GM19023 (cell line): Measurements from ENCODE around the gene POLRMT.

Experiments
- ATAC-seq: cut with Tn5 transposase; IDR thresholded peaks from one replicate; pipeline ENCODE4 v1.9.1; 2021; ENCODE audit warnings: mild to moderate bottlenecking, moderate library complexity; ENCODE audit not compliant: unreplicated experiment

POLRMT gene

DNA sequence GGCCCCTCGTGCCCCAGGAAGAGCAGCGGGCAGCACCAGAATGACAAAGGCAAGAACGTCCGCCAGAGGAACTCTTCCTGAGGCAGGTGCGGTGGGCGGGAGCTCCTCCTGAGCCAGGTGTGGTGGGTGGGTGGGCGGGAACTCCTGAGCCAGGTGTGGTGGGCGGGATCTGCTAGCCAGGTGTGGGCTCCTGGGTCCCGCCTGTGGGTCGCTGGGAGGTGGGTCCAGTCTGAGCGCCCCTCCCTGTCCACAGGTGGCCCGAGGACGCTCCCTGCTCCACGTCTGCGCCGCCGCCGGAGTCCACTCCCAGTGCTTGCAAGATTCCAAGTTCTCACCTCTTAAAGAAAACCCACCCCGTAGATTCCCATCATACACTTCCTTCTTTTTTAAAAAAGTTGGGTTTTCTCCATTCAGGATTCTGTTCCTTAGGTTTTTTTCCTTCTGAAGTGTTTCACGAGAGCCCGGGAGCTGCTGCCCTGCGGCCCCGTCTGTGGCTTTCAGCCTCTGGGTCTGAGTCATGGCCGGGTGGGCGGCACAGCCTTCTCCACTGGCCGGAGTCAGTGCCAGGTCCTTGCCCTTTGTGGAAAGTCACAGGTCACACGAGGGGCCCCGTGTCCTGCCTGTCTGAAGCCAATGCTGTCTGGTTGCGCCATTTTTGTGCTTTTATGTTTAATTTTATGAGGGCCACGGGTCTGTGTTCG, 50.7 kb downstream of the POLRMT start:
- ATAC-seq = no peak

DNA sequence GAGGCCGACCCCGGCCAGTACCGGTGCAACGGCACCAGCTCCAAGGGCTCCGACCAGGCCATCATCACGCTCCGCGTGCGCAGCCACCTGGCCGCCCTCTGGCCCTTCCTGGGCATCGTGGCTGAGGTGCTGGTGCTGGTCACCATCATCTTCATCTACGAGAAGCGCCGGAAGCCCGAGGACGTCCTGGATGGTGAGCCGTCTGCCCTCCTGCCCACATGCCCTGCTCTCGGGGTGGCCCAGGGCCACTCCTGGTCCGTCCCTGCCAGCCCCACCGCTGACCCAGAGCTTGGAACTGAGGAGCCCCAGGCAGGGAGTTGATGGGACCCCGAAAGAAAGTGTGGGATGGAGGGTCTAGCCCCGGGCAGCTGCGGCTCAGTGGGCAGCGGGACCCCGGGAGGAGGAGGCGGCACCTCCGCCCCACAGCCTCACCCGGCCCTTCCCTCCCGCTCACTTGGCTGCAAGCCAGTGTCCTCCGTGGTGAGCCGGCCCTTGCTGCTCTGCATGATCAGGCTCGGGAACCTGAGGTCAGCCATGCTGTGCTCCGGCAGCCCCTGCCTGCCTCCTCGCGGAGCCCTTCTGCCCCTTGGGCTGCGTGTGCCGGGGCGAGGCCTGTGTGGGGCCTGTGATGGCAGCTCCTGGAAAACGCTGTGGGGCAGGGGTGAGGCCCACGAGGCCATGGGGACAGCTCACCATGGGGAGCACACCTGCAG, 51.8 kb downstream of the POLRMT start:
- ATAC-seq = no peak

DNA sequence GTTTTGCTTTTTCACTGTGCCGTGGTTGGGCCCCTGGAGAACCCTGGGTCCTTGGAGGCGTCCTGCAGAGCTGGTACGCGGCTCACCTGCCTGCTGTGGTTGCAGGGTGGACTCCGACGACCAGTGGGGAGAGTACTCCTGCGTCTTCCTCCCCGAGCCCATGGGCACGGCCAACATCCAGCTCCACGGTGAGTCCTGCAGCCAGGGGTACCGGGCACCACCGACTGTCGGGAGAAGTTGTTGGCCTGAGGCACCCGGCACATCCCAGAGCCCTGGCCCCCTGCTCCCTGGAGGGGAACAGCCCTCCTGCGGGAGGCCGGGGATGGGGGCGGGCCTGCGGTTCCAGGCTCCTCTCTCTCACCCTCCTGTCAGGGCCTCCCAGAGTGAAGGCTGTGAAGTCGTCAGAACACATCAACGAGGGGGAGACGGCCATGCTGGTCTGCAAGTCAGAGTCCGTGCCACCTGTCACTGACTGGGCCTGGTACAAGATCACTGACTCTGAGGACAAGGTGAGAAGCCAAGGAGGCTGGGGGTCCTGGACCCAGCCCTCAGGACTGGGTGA, 53.0 kb downstream of the POLRMT start:
- ATAC-seq = no peak

DNA sequence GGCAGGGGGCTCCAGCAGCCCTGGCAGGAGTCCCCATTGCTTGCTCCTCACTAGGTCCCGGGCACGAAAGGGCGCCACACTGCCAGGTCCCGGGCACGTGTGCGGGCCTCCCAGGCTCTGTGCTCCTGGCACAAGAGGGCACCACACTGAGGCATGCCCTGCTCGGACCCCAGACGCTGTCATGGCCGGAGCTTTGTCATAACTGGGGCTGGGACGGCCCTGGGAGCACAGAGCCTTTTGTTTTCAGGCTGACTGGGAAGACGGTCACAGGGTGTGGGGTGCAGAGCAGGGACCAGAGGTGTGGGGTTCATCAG, 53.5 kb downstream of the POLRMT start:
- ATAC-seq = no peak

DNA sequence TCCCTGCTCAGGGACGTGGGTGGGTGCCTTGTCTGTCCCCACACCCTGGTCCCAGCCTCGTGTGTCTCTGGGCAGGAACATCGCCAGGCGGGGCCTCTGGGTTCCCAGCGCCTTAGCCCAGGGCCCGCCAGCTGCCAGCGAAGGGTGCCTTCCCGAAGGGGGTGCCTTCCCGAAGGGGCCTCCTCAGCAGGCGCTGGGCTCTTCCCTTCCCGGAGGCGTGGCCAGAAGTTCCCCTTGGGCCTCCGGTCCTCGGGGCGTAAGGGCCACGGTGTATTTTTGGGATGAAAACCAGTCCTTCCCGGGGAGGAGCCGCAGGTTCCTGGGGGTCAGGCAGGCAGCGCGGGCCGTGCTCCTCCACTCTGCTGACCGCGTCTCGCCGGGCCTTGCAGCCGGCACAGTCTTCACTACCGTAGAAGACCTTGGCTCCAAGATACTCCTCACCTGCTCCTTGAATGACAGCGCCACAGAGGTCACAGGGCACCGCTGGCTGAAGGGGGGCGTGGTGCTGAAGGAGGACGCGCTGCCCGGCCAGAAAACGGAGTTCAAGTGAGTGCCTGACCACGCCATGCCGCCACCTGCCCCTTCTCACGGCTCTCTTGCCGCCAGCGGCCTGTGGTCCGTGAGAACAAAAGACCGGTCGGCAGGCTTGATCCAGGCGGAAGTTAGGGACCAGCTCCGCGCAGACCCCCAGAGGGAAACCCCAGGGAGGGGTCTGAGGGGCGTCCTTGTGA, 54.1 kb downstream of the POLRMT start:
- ATAC-seq = no peak

DNA sequence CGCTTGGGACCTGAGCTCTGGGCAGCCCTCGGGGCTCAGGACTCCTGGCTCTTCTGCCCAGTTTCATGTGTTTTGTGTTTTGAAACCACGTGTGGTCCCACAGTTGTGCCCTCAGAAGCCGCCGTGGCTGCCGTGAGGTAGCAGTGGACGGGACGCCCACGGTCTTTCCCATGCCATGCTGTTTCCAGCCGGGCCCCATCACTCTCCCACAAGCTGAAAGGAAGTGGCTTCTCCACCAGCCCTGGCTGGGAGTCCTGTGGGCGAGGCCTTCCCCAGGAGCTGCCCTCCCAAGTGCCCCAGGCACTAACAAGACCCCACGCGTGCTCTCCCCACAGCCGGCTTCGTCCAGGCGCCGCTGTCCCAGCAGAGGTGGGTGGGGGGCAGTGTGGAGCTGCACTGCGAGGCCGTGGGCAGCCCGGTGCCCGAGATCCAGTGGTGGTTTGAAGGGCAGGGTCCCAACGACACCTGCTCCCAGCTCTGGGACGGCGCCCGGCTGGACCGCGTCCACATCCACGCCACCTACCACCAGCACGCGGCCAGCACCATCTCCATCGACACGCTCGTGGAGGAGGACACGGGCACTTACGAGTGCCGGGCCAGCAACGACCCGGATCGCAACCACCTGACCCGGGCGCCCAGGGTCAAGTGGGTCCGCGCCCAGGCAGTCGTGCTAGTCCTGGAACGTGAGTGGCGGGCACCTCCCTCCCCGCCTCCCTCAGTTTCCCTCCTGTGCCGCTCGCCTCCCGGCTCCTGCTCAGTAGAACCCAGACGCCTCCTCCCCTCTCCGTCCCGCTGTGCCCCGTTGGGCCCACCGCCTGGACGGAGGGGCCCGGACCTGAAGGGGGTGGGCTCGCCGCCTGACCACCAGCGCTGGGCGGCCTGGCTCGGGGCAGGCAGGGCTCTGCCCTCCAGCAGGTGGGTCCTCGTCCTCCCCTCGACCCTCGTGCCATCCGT, 55.6 kb downstream of the POLRMT start:
- ATAC-seq = no peak

DNA sequence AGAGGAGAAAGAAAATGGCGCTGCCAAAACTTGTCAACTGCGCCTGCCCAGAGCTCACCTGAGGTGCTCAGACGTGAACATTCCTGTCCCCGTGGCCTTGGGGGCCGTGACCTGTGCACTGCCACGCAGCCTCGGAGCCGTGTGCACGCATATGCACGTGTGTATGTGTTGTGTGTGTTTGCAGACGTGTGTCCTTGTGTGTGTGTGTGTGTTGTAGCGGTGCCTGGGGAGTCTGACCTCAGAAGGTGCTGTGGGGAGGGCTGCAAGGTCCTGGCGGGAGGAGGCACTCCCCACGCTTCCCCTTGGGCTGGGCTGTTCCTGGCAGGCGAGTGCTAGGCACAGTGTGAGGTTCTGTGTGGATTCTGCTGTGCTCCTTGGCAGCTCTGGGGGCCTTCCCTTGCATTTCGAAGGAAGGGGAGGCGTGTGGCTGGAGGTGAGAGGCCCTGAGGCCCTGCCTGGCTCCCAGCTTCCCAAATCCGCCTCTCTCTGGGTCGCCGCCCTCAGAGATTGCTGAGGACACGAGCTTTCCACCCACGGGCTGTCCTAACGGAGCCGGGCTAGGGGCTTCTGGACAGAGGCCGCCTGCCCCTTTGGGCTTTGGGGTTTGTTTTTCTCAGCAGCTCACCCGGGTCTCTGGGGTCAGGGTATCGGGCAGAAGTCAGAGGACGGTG, 56.4 kb downstream of the POLRMT start:
- no peak for ATAC-seq

DNA sequence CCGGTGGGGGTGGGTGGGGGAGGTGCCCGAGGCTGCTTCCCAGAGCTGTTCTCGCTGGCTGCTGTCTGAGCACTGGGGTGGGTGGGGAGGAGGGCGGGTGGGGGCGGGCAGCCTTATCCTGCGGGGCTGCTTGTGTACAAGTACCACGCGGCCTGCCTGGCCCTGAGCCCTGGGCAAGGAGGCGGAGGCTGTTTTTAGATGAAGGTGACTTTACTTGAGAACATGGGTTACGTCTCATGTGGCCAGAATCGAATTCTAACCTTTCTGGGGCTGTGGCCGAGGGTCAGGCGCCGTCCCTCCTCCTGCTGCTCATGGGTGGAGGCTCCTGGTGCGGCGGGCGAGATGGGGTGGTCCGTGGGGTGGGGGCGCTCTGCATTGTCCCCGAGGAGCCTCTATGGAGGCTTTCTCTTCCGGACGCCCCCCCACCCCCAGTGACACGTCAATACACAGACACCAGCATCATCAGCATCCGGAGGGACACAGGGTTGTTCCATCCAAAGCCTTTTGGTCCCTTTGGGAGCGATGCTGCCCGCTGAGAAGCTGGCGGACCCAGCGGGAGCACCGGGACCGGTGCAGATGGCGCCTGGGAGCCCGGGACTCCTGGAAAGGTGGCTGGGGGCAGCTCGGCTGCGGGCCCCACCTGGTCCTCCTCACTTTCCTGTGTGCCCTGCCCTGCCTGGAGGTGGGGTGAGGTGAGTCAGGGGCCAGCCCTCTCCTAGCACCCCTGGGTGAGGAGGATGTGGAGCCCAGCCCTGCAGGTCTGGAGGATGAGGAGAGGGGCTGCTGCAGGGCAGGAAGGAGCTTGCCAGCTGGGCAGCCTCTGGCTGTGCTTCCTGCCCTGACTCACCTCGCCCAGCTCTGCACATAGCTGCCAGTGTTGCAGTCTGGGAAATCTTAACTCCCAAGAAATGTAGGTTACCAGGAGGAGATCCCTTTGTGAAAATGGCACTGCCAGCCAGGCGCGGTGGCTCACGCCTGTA, 57.5 kb downstream of the POLRMT start:
- ATAC-seq = no peak

DNA sequence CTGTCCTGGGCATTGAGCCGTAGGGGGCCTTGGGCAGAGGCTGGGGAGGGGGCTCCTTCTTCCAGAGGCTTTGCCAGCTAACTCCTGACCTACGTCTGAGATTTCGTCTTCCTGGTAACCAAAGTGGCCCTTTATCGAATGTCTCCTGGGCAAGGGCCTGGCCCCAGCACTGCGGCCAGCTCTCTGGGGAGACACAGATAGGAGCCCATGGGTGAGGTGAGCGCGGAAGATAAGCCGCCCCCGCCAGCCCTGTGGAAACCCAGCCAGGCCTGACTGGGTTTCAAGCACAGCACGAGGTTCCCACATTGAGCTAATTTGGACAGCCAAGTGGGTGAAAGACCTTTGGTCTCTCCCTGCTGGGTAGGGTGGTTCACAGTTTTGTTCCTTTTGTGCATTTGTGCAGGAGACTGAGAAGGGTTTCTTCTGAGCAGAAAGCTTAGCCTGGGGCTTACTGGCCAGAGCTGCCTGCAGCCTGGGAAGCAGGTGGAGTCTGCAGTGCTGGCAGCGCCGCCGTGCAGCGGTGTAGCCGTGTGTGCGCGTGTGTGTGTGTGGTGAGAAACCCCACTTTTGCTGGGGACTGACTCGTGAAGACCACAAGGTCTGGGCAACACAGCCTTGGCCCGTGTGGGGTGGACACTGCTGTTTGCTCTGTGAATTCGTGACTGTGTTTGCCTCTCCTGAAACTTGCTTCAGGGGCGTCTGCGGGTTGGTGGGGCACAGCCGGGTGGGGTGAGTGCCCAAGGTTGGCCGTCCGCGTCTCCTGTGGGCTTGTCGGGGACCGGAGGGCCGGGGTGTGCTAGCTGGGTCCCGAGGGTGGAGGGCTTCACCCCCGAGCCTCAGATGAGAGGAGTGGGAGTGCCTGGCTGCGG, 58.4 kb downstream of the POLRMT start:
- ATAC-seq = no peak

DNA sequence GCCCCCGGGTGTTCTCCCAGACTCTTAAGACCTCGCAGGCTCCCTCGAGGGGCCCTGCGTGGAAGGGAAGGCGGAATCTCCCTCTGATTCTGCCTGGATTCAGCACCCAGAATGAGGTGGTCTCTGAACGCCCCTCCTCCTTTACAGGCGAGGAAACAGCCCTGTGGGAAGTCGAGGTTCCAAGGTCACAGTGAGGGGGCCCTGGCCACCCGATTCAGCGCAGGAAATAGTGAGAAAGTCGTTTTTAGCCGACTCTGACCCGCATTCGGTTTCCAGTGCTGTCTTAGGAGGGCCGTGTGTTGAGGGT, 59.9 kb downstream of the POLRMT start:
- ATAC-seq = no peak

DNA sequence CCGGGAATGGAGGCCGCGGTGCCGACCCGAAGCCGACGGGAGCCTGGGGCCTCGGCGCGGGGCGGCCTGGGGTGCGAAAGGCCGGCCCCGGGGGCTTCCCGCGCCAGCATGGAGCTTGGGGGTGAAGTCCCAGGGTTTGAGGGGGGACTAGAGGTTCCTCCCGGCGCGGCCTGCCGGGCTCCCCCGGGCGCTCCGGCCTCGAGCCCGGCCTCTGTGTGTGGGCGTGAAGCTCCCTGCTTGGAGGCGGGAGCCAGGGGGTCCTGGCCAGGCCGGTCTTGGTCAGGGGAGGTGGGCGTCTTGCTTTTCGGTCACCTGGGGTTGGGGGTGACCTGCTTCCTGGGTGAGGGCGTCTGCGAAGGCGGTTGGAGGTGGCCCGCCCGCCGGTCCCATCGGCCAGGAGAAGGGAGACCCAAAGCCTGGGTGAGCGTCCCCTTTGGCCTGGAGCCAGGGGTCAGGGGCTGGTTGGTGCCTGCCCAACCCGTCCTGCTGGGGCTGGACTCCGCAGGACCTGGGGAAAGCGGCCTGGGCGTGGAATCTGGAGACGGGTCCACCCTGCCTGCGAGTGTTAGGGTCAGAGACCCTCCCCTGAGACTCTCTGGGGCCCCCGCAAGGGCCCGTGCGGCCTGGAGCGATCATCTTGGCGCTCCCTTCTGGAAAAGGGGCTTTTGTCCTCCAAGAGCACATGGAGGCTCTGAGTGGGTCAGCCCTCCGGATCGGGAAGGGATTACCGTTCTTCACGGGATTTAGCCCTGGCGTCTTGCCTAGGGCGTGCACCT, 60.4 kb downstream of the POLRMT start:
- ATAC-seq = no peak

DNA sequence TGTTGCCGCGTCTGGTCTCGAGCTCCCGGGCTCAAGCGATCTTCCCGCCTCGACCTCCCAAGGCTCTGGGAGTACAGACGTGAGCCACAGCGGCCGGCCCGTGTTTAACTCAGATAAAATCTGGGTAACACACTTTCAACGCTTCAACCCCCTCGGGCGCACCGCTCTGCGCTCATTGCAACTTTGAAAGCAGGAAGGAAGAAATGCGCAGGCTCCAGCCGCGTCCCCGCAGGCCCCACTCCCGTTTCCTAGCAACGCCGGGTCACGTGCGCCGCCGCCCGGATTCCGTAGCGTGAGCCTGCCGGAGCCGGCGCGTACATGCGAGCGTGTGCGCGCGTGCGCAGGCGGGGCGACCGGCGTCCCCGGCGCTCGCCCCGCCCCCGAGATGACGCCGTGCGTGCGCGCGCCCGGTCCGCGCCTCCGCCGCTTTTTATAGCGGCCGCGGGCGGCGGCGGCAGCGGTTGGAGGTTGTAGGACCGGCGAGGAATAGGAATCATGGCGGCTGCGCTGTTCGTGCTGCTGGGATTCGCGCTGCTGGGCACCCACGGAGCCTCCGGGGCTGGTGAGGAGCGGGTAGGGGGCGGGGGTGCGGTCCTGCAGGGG, 61.1 kb downstream of the POLRMT start, which contains the start of gene BSG:
Gene BSG, plus strand, starts transcription at position 457 of the 603 bp plus-strand sequence. Its CDS starts 39 bp downstream, at position 496.
- ATAC-seq = peak; percentile 69

DNA sequence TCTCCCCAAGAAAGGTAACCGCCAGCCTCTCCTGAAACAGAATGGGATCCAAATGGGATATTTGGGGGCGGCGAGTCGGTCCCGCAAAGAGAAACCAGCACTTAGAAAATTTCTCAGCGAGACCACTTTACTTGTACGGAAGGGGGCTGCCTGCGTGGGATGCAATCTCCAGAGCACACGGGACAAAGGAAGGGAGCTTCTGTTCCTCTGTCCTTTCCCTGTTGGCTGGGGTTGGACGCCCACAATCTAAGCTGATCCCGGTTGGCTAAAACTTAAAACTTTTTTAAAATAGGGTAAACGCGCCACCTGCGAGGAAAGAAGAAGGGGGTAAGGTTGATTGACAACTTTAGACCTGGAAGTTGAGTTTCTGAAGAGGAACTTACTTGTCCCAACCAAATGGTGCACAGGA, 61.8 kb downstream of the POLRMT start:
- ATAC-seq = no peak

DNA sequence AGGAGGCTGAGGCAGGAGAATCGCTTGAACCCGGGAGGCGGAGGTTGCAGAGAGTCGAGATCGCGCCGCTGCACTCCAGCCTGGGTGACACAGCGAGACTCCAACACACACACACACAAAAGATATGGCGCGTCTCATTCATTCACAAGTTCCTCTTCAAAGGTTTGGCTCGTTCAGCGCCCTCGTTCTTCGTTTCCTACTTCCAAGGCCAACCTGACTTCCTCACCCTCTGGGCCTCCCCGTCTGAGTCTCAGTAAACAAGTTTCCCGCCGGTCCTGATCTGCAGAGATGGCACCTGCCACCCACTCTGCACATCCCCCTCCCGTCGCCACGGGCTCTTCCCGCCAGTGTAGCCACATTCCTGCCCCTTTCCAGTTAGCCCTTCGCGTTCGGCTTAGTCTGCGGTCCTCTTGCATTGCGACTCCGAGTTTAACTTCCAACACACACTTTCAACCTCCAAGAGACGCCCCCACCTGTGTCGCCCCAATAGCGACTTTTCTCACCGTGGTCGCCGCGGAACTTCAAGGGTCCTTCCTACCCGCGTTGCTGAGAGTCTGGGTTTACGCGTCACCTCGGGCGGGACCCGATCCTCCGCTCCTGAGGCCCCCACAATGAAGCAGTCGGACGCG, 62.3 kb downstream of the POLRMT start:
- ATAC-seq = no peak

DNA sequence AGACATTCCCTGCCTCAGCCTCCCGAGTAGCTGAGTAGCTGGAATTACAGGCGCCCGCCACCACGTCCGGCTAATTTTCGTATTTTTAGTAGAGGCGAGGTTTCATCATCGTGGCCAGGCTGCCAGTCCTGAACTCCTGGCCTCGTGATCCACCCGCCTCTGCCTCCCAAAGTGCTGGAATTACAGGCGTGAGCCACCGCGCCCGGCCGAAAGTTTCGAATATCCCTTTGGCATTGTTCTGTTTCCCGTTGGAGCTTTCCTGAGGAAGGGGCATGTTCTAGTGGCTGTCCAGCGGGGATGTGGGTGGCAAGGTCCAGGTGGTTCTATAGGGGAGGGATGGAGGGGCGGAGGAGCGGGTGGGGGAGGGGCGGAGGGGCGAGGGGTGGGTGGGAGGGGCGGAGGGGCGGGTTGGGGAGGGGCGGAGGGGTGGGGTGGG, 63.1 kb downstream of the POLRMT start:
- no peak for ATAC-seq

DNA sequence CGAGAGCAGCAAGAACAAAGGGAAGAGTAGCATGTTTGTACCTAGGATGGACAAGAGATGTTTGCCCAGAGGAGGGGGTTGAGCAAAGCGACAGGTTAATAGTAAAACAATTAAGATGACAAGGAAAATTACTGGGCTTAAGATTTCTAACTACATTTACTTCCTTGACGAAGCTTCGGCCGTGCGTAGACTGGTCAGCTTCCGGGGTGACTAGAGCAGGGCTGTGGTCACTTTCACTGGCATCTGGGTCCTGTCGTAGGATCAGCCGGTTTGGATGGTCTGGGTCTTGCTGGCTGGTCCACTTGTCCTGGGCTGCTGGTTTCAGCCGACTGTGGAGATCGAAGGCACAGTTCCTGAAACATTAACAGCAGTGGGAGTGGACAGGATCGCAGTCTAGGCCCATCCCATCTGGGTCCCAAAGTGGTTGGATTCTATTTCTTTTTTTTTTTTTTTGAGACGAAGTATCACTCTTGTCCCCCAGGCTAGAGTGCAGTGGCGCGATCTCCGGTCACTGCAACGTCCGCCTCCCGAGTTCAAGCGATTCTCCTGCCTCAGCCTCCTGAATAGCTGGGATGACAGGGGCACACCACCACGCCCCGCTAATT, 65.9 kb downstream of the POLRMT start:
- no peak for ATAC-seq
